ENCODE data around the gene MYO3B.

DNA sequence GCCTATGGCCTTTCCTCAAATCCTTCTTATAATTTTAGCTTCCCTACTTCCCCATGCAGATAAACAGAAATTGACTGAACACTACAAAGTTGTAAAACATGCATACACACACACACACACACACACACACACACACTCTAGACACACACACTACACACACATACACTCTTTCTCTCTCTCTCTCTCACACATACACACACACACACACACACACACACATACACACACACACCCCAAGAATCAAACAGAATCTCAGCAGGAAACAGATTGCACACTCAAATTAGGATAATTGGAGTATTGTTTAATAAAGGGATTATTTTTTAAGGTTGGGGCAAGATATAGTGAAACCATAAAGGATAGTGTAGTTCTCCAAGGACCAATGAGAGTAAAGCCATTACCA is 385.0 kb downstream of the MYO3B start:
- TF ChIP-seq CTCF (IDR thresholded peaks at IDR 0.05; ENCODE audit: low read depth, low read length) (no peak), EZH2phosphoT487 (IDR thresholded peaks at IDR 0.05; ENCODE audit: low read depth) (no peak)
